CD14-positive monocyte (primary cell): ENCODE data around the gene EGFR. TPM values are rescaled to one million over a fixed set of nuclear protein-coding genes. Genes with fewer than 3 reads are reported as not detected.

Experiments
- DNase-seq, 3 donors: peaks; one replicate each; pipeline ENCODE4 v3.0.0-alpha.2; 2011 to 2022
- H2AFZ ChIP-seq: 2 replicates; pipeline ENCODE4 v1.6.0; 2012; ENCODE audit warnings: mild to moderate bottlenecking, low read depth, low read length, inconsistent platforms; ENCODE audit not compliant: insufficient read depth, poor library complexity, severe bottlenecking
- H3K27ac ChIP-seq, 2 donors: 1 replicate in 1 of 2; 2 replicates in 1 of 2; pipeline ENCODE4 v1.5.1; 2012 to 2013; ENCODE audit warnings: low read length in 2 of 2, control low read depth in 1 of 2, inconsistent platforms in 1 of 2, low read depth in 1 of 2, mild to moderate bottlenecking in 1 of 2
- H3K27me3 ChIP-seq, 2 donors: one replicate each; pipeline versions ENCODE4 v1.6.0 to v1.6.1; 2011 to 2013; ENCODE audit warnings: low read length in 2 of 2; ENCODE audit not compliant: control insufficient read depth in 2 of 2, insufficient read depth in 2 of 2
- H3K36me3 ChIP-seq, 2 donors: replicated peaks in 1 of 2; 1 replicate in 1 of 2; 2 replicates in 1 of 2; pipeline versions ENCODE4 v1.5.1 to v1.6.1; 2012 to 2013; ENCODE audit warnings: low read length in 2 of 2, control low read depth in 1 of 2, inconsistent platforms in 1 of 2, mild to moderate bottlenecking in 1 of 2; ENCODE audit not compliant: insufficient read depth in 2 of 2, control insufficient read depth in 1 of 2
- H3K4me1 ChIP-seq, 2 donors: 1 replicate in 1 of 2; 2 replicates in 1 of 2; pipeline versions ENCODE4 v1.5.1 to v1.6.1; 2012 to 2013; ENCODE audit warnings: low read length in 2 of 2, control low read depth in 1 of 2, inconsistent platforms in 1 of 2, mild to moderate bottlenecking in 1 of 2, moderate library complexity in 1 of 2; ENCODE audit not compliant: insufficient read depth in 2 of 2, control insufficient read depth in 1 of 2
- H3K4me2 ChIP-seq: replicated peaks from 2 replicates; pipeline ENCODE3; 2012; ENCODE audit warnings: low read length, moderate library complexity, mild to moderate bottlenecking; ENCODE audit not compliant: poor library complexity, severe bottlenecking; ENCODE audit errors: extremely low read depth
- H3K4me3 ChIP-seq, 3 experiments: fragments of 200-600 bp in 1 of 3; sonication (generic) in 1 of 3; replicated peaks in 1 of 3; 1 replicate in 2 of 3; 2 replicates in 1 of 3; pipeline ENCODE4 v1.5.1; 2011 to 2013; ENCODE audit warnings: low read length in 3 of 3, mild to moderate bottlenecking in 3 of 3, control low read depth in 2 of 3, low read depth in 2 of 3, inconsistent platforms in 1 of 3, moderate library complexity in 1 of 3
- H3K79me2 ChIP-seq: 2 replicates; pipeline ENCODE4 v1.6.0; 2012; ENCODE audit warnings: mild to moderate bottlenecking, control low read depth, inconsistent platforms, low read length, moderate library complexity; ENCODE audit not compliant: insufficient read depth
- H3K9ac ChIP-seq: 2 replicates; pipeline ENCODE4 v1.6.0; 2017; ENCODE audit warnings: low read length, mild to moderate bottlenecking; ENCODE audit not compliant: insufficient read depth, poor library complexity, severe bottlenecking
- H3K9me3 ChIP-seq, 2 donors: replicated peaks in 1 of 2; 1 replicate in 1 of 2; 2 replicates in 1 of 2; pipeline versions ENCODE4 v1.5.1 to v1.6.1; 2012 to 2013; ENCODE audit warnings: low read length in 2 of 2, control low read depth in 1 of 2; ENCODE audit not compliant: control insufficient read depth in 1 of 2, insufficient read depth in 1 of 2
- H4K20me1 ChIP-seq: 2 replicates; pipeline ENCODE4 v1.6.0; 2012; ENCODE audit warnings: mild to moderate bottlenecking, low read length, control low read depth, moderate library complexity; ENCODE audit not compliant: insufficient read depth
- H3K27ac Mint-ChIP-seq, 7 donors: one replicate each; pipeline ENCODE4 v1.8.0; 2020; ENCODE audit warnings: mild to moderate bottlenecking in 7 of 7, mixed read lengths in 7 of 7, moderate library complexity in 6 of 7, inconsistent platforms in 2 of 7
- H3K27me3 Mint-ChIP-seq, 3 donors: one replicate each; pipeline ENCODE4 v1.8.0; 2021 to 2022; ENCODE audit warnings: low read depth in 3 of 3, mild to moderate bottlenecking in 3 of 3, mixed read lengths in 3 of 3, moderate library complexity in 3 of 3, inconsistent platforms in 1 of 3
- H3K36me3 Mint-ChIP-seq, 2 donors: one replicate each; pipeline ENCODE4 v1.8.0; 2020; ENCODE audit warnings: mixed read lengths in 2 of 2, inconsistent platforms in 1 of 2, mild to moderate bottlenecking in 1 of 2
- H3K4me1 Mint-ChIP-seq: one replicate; pipeline ENCODE4 v1.8.0; 2020; ENCODE audit warnings: mild to moderate bottlenecking, mixed read lengths
- H3K4me3 Mint-ChIP-seq, 2 donors: one replicate each; pipeline ENCODE4 v1.8.0; 2020; ENCODE audit warnings: mild to moderate bottlenecking in 2 of 2, mixed read lengths in 2 of 2, moderate library complexity in 1 of 2
- H3K9me3 Mint-ChIP-seq, 7 donors: one replicate each; pipeline ENCODE4 v1.8.0; 2020 to 2022; ENCODE audit warnings: mixed read lengths in 7 of 7, mild to moderate bottlenecking in 6 of 7, moderate library complexity in 6 of 7, inconsistent platforms in 2 of 7
- WGBS: methylation state at CpG from one replicate; pipeline ENCODE4 v1.1.5; 2013; ENCODE audit warnings: missing lambda C conversion rate; ENCODE audit not compliant: insufficient coverage; 5-methylcytosine and 5-hydroxymethylcytosine counted together
- intact Hi-C, 2 donors: fragments of 100-400 bp; cut with micrococcal nuclease; formaldehyde crosslinking; loops; one replicate each; pipeline versions ENCODE4 v1.15.0 to v1.15.1; 2023
- polyA plus RNA-seq, 3 donors: library from polyadenylated mRNA; depleted of rRNA in 1 of 3; unstranded in 2 of 3; stranded (reverse) in 1 of 3; fragments of 300-500 nt in 2 of 3; fragments of >200 nt in 1 of 3; fragmentation: Illumina TruSeq in 2 of 3; gene quantifications; 1 replicate in 2 of 3; 2 replicates in 1 of 3; pipeline ENCODE4 v1.2.3, GENCODE V29; 2012 to 2021
- TF ChIP-seq, protein P1 (sequence below): fragments of 200-600 bp; IDR thresholded peaks from one replicate; pipeline ENCODE4 v1.8.0; 2022; ENCODE audit warnings: antibody characterized with exemption, mild to moderate bottlenecking

Gene EGFR
- polyA plus RNA-seq, 3 donors = not detected

DNA sequence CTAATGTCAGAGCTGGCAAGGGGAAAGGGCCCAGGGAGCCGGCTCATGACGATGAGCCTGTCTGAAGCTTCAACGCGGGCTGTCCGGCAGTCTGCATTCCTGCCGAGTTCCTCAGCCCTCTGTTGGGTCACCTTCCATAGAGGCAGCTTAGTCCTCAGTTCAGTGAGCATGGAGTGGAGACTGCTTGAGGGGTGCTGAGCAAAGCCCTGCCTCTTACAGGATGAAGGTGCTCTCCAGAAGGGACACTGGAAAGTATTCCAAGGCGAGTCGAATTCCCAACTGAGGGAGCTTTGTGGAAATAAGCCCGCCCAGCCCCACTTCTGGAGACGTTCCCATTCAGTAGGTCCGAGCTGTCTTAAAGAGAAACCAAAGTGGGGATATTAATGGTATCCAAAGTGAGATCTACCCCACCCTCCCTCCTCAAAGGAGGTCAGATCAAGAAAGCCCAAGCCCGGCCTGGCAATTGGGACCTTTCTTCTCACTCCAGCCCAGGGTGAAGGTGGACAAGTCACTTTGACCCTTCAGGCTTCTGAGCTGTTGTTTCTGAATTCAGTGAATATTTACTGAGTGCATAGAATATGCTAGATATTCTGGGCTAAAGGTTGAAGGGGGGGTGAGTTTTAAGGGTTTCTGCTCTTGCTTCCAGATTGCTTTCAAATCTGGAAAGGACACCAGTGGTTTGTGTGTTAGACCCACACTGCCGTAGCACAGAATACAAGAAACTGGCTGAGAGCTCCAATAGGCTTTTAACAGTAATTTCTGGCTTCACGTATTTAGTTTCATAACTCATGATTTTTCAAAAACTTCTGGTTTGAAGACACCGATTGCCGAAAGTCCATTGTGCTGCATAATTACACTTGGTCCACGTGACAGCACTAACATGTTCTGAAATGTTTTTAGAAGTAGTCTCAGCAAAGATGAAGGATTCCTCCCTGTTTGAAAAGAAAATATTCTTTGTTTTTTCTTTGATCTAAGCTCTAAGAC, 3.5 kb downstream of the EGFR start:
- Mint-ChIP-seq H3K27ac (no peak overlapping the region), H3K4me1 (no peaks in the 10 kb centered on the region), H3K36me3 (no peaks in the 10 kb centered on the region), H3K4me3 (peak overlapping the region in 1 of 2 donors; percentile 70), H3K27me3 (peaks cover 33 to 47% (median 43%) of the 10 kb centered on the region in 3 donors), H3K9me3 (peaks cover 0 to 29% (median 10%) of the 10 kb centered on the region in 7 donors)
- no peak overlapping the region for H3K4me2 ChIP-seq
- no peaks in the 10 kb centered on the region for H4K20me1 ChIP-seq
- H3K9ac ChIP-seq = no peak overlapping the region
- H3K27me3 ChIP-seq = peaks cover 17 to 37% of the 10 kb centered on the region in 2 donors
- H3K4me3 ChIP-seq = no peak overlapping the region
- intact Hi-C loops = no loop called here
- H3K4me1 ChIP-seq = no peaks in the 10 kb centered on the region
- no peak overlapping the region for H3K27ac ChIP-seq
- no peak for DNase-seq
- TF ChIP-seq, protein P1, sequence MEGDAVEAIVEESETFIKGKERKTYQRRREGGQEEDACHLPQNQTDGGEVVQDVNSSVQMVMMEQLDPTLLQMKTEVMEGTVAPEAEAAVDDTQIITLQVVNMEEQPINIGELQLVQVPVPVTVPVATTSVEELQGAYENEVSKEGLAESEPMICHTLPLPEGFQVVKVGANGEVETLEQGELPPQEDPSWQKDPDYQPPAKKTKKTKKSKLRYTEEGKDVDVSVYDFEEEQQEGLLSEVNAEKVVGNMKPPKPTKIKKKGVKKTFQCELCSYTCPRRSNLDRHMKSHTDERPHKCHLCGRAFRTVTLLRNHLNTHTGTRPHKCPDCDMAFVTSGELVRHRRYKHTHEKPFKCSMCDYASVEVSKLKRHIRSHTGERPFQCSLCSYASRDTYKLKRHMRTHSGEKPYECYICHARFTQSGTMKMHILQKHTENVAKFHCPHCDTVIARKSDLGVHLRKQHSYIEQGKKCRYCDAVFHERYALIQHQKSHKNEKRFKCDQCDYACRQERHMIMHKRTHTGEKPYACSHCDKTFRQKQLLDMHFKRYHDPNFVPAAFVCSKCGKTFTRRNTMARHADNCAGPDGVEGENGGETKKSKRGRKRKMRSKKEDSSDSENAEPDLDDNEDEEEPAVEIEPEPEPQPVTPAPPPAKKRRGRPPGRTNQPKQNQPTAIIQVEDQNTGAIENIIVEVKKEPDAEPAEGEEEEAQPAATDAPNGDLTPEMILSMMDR = no peak
- H3K36me3 ChIP-seq = no peaks in the 10 kb centered on the region
- H2AFZ ChIP-seq = no peak overlapping the region
- H3K79me2 ChIP-seq = no peaks in the 10 kb centered on the region
- H3K9me3 ChIP-seq = peaks cover 2 to 3% of the 10 kb centered on the region in 2 donors
- WGBS = 98% methylated on average over 10 of the region's 17 CpGs

DNA sequence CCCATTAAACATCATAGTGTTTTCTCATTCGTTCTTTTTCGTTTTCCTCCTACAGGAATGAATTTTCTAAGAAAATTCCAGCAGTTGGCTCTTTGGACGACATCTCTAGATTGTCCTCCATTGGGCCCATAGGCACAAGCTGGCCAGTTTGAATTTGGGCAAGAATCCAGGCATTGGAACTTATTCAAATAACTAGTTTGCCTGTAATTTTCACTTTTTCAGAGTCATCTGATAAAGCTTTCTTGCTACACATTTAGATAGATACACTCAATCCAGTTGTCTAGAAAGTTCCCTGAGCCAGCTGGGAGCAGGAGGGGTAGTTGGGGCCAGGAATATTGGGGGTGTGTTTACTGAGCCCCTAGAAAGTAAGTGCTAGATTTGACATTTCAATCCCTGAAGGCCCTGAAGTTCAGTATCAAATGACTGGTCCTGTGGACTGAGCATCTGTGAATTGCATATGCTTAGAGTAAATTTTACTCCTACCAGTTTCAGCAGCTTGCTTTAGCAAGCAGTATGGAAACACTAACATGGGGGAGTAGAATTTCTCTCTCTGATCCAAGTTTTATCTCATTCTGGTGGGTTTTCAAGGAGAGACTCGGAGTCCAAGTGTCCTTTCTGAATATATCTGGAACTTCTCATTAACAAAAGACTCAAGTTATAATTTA, 5.2 kb downstream of the EGFR start:
- H3K36me3 Mint-ChIP-seq = no peaks in the 10 kb centered on the region
- Histone ChIP-seq H4K20me1 (no peaks in the 10 kb centered on the region), H3K79me2 (no peaks in the 10 kb centered on the region), H3K9ac (no peak overlapping the region), H3K27me3 (peaks cover 5 to 22% of the 10 kb centered on the region in 2 donors), H3K27ac (no peak overlapping the region), H3K36me3 (no peaks in the 10 kb centered on the region), H2AFZ (no peak overlapping the region), H3K4me2 (no peak overlapping the region), H3K4me3 (no peak overlapping the region), H3K4me1 (no peaks in the 10 kb centered on the region), H3K9me3 (peaks cover 2 to 3% of the 10 kb centered on the region in 2 donors)
- no peak for DNase-seq
- no peak overlapping the region for H3K4me3 Mint-ChIP-seq
- intact Hi-C loops = no loop called here
- H3K4me1 Mint-ChIP-seq = no peaks in the 10 kb centered on the region
- no peak overlapping the region for H3K27ac Mint-ChIP-seq
- WGBS = 67% methylated on average over 1 of the region's 4 CpGs
- H3K27me3 Mint-ChIP-seq = peaks cover 19 to 31% (median 29%) of the 10 kb centered on the region in 3 donors
- peaks cover 0 to 22% (median 8%) of the 10 kb centered on the region in 7 donors for H3K9me3 Mint-ChIP-seq
- TF ChIP-seq, protein P1 = no peak
